ENCODE measurements around the gene PHTF2.

PHTF2 gene

GRCh38 chr7:77935652-77936348 is 137.2 kb downstream of the PHTF2 start:
- TF ChIP-seq CTCF (IDR thresholded peaks at IDR 0.05; ENCODE audit: control insufficient read depth, insufficient read depth, low read depth, low read length, missing control alignments) = no peak
- H3K4me3 ChIP-seq (ENCODE audit: control insufficient read depth, low read depth, low read length) = no peak overlapping the region
- no peak for DNase-seq (ENCODE audit: low read depth)

GRCh38 chr7:77940647-77941046 is 142.1 kb downstream of the PHTF2 start:
- peak; percentile 10 for DNase-seq (ENCODE audit: low read depth)
- TF ChIP-seq CTCF (IDR thresholded peaks at IDR 0.05; ENCODE audit: control insufficient read depth, insufficient read depth, low read depth, low read length, missing control alignments) = peak; percentile 61
- no peak overlapping the region for H3K4me3 ChIP-seq (ENCODE audit: control insufficient read depth, low read depth, low read length)

GRCh38 chr7:77942431-77942830 is 143.9 kb downstream of the PHTF2 start:
- H3K4me3 ChIP-seq (ENCODE audit: control insufficient read depth, low read depth, low read length) = no peak overlapping the region
- DNase-seq (ENCODE audit: low read depth) = no peak
- no peak for TF ChIP-seq CTCF (IDR thresholded peaks at IDR 0.05; ENCODE audit: control insufficient read depth, insufficient read depth, low read depth, low read length, missing control alignments)

DNA sequence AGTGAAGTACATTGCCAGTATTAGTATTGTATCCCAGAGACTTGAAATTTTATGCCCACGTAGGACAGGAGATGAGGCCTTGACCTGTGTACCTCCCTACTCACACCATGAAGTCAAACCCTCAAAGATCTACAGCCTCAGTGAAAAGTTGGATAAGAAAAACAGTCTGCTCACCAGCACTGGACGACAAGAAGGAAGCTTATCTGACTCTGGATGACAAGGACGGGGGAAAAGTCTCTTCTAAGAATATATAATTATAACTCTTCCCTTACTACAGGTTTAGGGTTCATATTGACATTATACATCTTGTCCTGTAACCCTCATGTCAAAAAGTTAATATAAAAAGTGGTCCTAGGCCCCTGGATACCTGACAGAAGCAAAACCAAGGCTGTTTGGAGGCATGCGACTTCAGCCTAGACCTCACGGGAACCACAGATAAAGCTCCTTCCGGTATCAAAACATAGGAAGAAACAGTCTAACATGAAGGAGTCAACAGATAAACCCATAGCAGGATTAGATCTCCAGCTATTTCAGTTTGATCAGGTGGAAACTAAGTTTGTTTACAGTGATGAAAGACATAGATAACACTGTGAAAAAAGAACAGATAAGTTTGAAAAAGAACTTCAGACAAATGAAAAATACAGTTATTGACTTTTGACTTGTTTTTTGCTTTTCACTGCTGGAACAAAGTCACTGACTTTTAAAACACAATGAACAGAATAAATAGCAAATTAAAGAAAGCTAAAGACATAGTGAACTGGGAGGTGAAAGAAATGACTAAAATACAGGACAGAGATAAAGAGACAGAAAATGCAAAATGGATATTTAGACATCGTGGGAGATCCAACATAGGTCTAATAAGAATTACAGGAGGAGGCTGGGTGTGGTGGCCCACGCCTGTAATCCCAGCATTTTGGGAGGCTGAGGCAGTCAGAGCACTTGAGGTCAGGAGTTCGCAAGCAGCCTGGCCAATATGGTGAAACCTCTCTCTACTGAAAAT is 145.9 kb downstream of the PHTF2 start:
- H3K4me3 ChIP-seq (ENCODE audit: control insufficient read depth, low read depth, low read length) = no peak overlapping the region
- no peak for DNase-seq (ENCODE audit: low read depth)
- TF ChIP-seq CTCF (IDR thresholded peaks at IDR 0.05; ENCODE audit: control insufficient read depth, insufficient read depth, low read depth, low read length, missing control alignments) = no peak

- TF ChIP-seq CTCF (IDR thresholded peaks at IDR 0.05; ENCODE audit: control insufficient read depth, insufficient read depth, low read depth, low read length, missing control alignments) = no peak
- no peak overlapping the region for H3K4me3 ChIP-seq (ENCODE audit: control insufficient read depth, low read depth, low read length)
- no peak for DNase-seq (ENCODE audit: low read depth)
These were observed 152.0 kb downstream of the PHTF2 start for GRCh38 chr7:77950548-77950947.

DNA sequence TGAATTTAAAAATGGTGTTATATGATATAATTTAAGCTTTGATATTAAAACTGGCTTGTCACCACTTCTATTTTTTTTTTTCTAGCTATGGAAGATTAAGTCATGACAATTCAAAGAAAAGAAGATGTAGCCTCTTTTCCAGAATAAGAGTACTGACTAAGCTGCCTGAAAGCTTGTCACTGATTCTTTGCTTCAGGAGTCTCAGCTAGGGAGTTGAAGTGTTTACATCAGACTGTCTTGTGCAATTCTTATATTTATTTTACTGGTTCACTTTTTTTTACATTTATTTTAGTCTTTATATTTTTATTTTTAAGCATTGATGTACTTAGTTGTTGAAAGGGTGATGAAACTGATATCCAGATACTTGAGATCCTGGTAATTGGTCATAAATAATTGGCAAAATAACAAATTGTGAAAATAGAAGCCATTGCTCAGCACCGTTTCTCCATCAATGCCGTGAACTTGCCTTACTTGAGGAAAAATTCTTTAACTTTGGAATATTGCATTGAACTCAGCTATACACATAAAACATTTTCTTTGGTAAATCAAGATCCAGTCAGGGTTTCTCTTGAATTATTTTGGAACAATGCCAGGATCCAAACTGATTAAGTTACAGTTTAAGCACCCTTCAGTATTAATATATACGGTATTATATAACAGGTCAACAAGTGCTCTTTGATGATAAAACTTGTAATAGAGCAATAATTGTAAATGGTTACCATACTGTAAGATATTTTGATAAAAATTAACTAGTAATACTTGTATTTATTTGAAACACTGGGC is 156.4 kb downstream of the PHTF2 start:
- TF ChIP-seq CTCF (IDR thresholded peaks at IDR 0.05; ENCODE audit: control insufficient read depth, insufficient read depth, low read depth, low read length, missing control alignments) = no peak
- no peak for DNase-seq (ENCODE audit: low read depth)

More for the DNA sequence above, 156.4 kb downstream of the PHTF2 start:
- H3K4me3 ChIP-seq (ENCODE audit: control insufficient read depth, low read depth, low read length) = no peak overlapping the region
